Fibroblast of skin of abdomen (primary cell): ENCODE measurements around the gene SLC7A7.
"Not testable (repeated sequence)": the region's sequence is repeated elsewhere in the genome, so short reads cannot be mapped to it uniquely, and the experiment has no call there.

Experiments
- DNase-seq: peaks from one replicate; pipeline ENCODE4 v3.0.0-alpha.2; 2013

The SLC7A7 gene

DNA sequence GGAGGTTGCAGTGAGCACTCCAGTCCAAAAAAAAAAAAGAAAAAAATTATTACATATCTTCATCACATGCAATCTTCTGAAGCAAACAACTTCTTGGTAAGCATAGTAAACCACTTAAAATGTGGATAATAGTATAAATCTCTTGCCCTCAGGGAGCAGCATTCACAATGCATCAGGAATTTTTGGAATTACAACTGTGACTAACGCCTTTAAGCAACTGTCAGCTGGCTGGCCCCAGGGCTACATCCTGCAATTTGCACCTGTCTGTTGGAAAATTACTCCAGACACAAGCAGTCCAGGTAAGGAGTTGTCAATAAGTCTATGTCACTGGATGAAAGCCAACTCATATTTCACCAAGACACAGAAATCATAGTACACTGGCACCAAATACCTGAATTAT lies 5.5 kb upstream of the SLC7A7 start:
- peak; percentile 33 for DNase-seq

DNA sequence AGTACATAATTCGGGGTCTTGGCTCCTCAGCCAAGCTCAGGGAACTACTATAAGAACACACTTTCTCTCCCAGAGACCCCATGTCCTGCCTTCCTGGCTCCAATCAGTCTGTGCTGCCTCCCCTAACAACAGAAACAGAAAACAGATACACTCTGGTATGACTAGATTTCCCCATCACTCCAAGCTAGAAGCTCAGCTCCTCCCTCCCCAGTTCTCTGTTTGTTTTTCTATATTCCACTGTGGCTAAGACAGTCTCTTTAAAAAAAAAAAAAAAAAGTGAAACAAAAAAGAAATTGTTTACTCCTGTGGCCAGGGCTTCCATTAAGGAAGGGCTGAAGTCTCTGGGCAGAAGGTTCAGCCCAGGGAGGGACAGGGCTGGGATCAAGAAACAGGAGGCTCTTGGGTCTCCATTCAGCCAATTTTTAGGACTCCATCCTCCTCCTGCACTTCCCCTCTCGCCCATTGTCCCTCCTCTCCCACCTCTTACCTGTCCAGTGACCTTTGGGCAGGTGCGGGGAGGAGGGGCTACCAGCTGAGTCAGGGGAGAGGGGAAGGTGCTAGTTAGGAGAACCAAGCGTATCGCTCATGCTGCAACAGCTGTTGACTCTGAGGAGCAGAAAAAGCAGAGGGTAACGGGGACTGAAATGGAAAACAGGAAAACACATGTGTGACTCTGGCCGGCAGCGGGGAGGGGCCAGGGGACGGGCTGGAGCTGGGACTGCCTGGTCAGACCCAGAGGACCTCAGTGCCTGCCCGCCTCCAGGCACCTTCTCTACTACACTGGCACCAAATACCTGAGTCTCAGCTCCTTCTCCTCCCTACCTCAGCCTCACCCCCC lies 4.1 kb upstream of the SLC7A7 start:
- DNase-seq = peak; percentile 36

DNA sequence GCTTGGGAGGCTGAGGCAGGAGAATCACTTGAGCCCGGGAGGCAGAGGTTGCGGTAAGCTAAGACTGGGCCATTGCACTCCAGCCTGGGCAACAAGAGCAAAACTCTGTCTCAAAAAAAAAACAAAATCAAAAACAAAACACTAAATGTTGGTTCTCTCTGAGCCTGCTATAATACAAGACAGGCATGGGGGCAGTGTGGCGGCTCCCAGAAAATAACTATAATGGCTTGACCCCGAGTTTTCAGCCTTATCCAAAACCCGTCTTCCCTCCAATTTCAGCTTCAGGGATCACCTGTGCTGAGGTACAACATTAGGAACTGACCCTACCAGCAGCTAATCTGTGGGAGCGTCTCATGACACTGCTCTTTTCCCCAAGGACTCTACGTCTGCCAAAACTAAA lies 862 bp downstream of the SLC7A7 start:
- DNase-seq = no peak

DNA sequence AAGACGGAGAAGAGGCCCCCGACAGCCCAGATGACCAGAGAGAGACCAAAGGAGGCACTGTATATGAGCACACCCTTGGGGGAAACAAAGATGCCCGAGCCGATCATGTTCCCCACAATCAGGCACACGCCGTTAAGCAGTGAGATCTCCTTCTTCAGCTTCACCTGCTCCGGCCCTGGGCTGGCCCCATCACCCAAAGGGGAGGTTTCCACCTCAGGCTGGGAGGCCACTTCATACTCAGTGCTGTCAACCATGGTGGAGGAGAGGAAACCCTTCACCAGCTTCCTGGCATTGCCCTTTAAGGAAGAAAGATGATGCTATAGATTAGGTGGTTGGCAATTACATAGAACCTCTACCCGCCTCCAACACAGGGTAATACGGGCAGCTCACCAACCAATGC lies 2.1 kb downstream of the SLC7A7 start:
- no peak for DNase-seq

GRCh38 chr14:22812744-22813143 lies 2.5 kb downstream of the SLC7A7 start:
- no peak for DNase-seq

DNA sequence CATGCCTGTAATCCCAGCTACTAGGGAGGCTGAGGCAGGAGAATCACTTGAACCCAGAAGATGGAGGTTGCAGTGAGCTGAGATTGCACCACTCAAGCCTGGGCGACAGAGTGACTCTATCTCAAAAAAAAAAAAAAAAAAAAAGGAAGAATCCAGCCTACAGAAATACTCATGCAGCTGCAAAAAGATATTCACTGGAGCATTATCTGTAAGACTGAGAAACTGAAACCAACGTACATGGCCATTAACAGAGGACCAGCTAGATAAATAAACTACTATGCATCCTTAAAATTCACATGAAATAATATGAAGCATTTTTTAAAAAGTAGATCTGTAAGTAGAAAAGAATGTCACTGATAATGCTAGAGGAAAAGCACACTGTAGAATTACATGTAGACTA lies 3.5 kb downstream of the SLC7A7 start:
- DNase-seq = no peak

DNA sequence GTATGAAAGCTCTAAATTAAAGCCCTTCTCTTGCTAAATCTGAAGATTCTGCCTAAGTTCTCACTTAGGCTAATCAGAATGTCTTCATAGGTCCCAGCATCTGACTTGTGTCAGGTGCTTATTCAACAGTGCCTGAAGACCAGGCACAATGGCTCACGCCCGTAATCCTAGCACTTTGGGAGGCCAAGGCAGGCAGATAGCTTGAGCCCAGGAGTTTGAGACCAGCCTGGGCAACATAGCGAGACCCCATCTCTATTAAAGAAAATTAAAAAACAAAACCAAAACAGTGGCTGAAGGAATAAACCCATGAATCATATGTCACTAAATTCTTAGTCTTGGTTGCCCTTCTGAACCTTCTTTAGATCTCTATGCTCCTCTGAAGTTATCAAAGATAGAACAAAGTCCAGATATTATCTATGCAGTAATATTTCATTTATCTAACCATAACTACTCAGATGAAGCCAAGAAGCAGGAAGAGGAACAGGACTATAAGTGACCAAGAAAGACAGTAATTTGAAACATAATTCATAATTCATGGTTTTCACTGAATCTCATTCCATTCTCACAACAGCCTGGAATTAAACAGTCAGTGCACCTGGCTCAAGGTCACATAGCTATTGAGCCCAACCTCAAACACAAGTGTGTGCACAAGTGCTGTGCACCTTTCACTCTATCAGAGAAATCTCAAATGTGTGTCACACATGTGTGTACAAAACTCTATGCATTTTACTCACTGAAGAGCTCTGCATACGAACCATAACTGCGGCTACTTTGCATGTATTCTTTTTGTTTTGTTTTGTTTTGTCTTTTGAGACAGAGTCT lies 6.6 kb downstream of the SLC7A7 start:
- DNase-seq = no peak

DNA sequence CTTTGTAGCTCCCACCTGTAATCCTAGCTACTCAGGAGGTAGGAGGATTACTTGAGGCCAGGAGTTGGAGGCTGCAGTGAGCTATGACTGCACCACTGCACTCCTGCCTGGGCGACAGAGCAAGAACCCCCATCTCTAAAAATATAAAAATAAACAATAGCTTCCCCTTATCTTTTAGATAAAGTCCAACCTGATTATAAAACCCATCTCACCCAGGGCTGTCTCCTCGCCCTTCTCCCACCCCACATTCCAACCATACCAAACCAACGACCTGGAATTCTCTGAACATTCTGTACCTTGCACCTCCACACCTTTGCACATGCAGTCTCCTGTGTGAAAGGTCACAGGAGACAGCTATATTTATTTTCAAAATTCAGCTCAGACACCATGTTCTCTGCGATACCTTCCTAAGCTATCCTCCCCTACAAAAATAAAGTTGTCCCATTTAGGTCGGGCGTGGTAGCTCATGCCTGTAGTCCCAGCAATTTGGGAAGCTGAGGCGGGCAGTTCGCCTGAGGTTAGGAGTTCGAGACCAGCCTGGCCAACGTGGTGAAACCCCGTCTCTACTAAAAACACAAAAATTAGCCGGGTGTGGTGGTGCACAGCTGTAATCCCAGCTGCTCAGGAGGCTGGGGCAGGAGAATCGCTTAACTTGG lies 7.7 kb downstream of the SLC7A7 start:
- no peak for DNase-seq

GRCh38 chr14:22805235-22805634 lies 10.0 kb downstream of the SLC7A7 start:
- DNase-seq = not testable (repeated sequence)

- no peak for DNase-seq
Observed at GRCh38 chr14:22803687-22803974, 11.6 kb downstream of the SLC7A7 start.

DNA sequence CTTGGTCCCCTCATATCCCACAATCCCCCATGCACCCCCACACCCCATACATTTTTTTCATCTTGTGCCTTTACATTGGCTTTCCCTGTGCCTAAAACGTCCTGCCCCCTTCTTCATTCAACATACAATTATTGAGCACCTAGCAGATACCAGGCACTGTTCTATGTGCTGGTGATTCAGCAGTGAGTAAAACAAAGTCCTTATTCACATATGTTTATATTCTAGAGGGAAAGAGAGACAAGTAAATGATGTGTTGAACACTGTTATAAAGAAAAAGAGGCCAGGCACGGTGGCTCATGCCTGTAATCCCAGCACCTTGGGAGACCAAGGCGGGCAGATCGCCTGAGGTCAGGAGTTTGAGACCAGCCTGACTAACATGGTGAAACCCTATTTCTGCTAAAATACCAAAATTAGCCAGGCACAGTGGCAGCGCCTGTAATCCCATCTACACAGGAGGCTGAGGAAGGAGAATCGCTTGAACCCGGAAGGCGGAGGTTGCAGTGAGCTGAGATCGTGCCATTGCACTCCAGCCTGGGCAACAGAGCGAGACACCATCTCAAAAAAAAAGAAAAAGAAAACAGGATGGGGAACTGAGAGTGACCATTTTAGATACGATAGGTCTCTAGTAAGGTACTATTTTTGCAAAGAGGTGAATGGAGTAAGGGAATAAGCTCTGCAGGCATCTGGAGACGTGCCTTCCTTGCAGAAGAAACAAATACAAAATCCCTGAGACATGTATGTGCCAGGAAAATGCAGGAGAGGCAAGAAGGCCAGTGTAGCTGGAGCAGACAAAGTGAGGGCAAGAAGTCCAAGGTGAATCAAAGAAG lies 12.2 kb downstream of the SLC7A7 start:
- DNase-seq = no peak

GRCh38 chr14:22801716-22802115 lies 13.5 kb downstream of the SLC7A7 start:
- no peak for DNase-seq

DNA sequence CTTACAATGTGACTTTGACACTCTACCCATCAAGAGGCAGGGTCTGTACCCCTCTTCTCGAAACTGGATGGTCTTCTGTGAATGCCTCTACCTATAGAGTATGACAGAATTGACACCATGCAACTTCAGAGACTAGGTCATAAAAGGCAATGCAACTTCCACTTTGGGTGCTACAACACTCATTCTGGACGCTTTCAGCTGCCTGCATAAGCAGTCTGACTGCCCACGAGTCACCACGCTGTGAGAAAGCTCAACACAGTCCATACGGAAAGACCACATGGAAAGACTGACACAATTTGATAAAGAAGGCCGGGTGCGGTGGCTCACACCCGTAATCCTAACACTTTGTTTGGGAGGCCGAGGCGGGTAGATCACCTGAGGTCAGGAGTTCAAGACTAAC lies 14.9 kb downstream of the SLC7A7 start:
- DNase-seq = no peak

DNA sequence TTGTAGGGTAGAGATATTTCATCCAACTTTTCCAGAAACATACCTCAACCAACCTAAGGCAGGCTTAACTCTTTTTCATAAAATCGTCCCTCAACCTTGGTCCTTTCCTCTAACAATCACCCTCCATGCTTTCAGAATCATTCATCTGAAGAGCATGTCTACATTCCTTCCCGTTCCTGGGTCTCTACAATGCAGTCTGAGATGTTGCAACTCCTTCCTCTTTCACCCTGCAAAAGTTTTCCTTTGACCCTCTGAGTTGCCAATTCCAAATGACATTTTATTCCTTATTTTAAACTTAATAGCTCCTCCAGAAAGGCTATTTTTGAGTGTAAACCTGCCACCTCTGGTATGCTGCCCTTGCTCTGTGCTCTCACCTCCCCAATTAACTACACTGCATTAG lies 16.7 kb downstream of the SLC7A7 start:
- DNase-seq = no peak

GRCh38 chr14:22797017-22797917 lies 18.0 kb downstream of the SLC7A7 start:
- DNase-seq = no peak

DNA sequence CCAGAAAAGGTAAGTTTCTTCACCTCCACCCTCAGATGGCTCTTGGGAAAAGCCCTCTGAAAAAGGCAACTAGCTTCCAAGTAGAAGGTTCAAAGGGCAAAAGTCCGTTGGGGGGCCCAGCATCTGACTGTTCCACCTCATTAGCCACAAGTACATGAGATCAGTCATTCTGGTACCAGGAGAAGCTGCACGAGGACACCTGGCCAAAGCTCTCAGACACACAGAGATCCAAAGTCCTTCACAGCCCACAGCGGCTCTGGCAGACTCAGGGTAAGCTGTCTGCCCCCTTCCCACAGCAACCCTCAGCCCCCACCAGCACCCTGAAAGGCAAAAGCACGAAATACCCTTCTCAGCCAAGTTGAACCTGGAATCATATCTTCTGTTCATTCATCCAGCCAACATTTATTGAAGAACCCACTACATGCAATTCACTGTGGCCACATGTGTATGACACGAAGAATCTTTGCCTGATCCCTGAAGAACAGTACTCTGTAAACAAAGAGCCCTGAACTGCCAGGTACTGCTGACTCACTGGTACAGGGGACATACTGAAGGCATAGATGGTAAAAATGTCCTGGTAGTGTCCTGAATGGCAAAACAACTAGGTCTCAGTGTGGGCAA lies 19.0 kb downstream of the SLC7A7 start:
- no peak for DNase-seq

DNA sequence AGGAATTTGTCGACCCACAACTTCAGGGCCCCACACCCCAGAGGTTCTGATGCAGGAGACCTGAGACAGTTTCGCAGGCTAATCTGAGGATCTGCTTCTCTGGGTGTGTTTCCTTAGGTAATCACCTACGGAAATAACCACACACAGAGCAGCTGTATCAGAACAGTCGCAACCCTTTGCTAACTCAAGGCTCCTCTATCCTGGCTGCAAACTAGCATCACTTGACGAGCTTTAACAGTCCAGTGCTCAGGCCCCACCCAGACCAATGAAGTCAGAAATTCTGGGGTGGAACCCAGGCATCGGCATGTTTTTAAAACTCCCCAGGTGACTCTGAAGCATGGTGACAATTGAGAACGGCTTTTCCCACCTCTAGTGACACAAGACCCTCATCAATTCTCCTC lies 20.7 kb downstream of the SLC7A7 start:
- DNase-seq = no peak

DNA sequence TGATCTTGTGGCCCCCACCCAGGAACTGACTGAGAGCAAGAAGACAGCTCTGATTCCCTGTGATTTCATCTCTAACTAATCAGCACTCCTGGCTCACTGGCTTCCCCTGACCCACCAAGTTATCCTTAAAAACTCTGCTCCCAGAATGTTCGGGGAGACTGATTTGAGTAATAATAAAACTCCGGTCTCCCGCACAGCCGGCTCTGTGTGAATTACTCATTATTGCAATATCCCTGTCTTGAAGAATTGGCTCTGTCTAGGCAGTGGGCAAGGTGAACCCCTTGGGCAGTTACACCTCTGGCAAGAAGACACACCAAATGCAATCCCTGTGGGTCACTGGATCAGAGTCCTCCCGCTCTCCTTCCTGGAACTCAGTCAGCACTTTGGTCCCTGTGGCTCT lies 21.3 kb downstream of the SLC7A7 start:
- DNase-seq = no peak

GRCh38 chr14:22793550-22793949 lies 21.7 kb downstream of the SLC7A7 start:
- not testable (repeated sequence) for DNase-seq

- no peak for DNase-seq
Observed at GRCh38 chr14:22792158-22792557, 23.1 kb downstream of the SLC7A7 start.

- DNase-seq = peak; percentile 62
Observed at GRCh38 chr14:22791301-22791700, 23.9 kb downstream of the SLC7A7 start.
